ENCODE measurements around the gene ATG101. TPM values are rescaled to one million over a fixed set of nuclear protein-coding genes. Genes with fewer than 3 reads are reported as not detected.

Gene ATG101
- total RNA-seq, 1 donor from 2014 or later = 19.8 TPM

DNA sequence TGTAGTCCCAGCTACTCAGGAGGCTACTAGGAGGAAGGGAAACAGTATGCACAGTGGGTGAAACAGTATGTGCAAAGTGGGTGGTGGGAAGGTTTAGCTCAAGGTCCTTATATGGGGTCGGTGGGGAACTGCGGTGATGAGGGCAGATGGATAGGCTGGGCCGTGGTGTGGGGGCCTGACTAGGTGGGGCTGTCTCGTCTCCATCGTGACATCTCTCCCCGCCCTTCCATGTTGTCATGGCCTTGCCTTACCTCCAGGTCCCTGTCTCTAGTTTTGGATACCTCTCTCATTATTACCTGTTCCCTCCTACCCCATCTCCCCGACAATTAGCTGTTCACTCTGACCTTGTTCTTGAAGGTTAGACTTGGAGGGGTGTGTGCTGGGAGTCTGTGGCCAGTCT, 22.9 kb upstream of the ATG101 start:
- Mint-ChIP-seq H3K4me1 (peaks cover 20% of the 10 kb centered on the region), H3K9me3 (no peaks in the 10 kb centered on the region), H3K4me3 (no peak overlapping the region), H3K36me3 (peaks cover 12% of the 10 kb centered on the region), H3K27ac (no peak overlapping the region), H3K27me3 (ENCODE audit: insufficient read depth, low read depth) (peaks cover 15% of the 10 kb centered on the region)
- Histone ChIP-seq H3K27ac (no peak overlapping the region), H3K9me3 (ENCODE audit: low read depth) (no peaks in the 10 kb centered on the region), H3K4me3 (no peak overlapping the region), H3K79me2 (ENCODE audit: low read depth) (no peaks in the 10 kb centered on the region), H3K9ac (no peak overlapping the region), H3K4me2 (no peak overlapping the region), H3K27me3 (peaks cover 39% of the 10 kb centered on the region), H3F3A (ENCODE audit: low read depth) (peaks cover 15% of the 10 kb centered on the region), H3K4me1 (peaks cover 8% of the 10 kb centered on the region), H3K36me3 (no peaks in the 10 kb centered on the region), H4K20me1 (ENCODE audit: low read depth) (peaks cover 6% of the 10 kb centered on the region), H2AFZ (replicated peaks) (no peak overlapping the region)
- TF ChIP-seq EZH2phosphoT487 (IDR thresholded peaks at IDR 0.05) (no peak), EZH2 (IDR thresholded peaks at IDR 0.05) (no peak)
- TF ChIP-seq, protein P1, sequence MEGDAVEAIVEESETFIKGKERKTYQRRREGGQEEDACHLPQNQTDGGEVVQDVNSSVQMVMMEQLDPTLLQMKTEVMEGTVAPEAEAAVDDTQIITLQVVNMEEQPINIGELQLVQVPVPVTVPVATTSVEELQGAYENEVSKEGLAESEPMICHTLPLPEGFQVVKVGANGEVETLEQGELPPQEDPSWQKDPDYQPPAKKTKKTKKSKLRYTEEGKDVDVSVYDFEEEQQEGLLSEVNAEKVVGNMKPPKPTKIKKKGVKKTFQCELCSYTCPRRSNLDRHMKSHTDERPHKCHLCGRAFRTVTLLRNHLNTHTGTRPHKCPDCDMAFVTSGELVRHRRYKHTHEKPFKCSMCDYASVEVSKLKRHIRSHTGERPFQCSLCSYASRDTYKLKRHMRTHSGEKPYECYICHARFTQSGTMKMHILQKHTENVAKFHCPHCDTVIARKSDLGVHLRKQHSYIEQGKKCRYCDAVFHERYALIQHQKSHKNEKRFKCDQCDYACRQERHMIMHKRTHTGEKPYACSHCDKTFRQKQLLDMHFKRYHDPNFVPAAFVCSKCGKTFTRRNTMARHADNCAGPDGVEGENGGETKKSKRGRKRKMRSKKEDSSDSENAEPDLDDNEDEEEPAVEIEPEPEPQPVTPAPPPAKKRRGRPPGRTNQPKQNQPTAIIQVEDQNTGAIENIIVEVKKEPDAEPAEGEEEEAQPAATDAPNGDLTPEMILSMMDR (IDR thresholded peaks at IDR 0.05) = no peak
- DNase-seq (ENCODE audit: low spot score) = no peak

DNA sequence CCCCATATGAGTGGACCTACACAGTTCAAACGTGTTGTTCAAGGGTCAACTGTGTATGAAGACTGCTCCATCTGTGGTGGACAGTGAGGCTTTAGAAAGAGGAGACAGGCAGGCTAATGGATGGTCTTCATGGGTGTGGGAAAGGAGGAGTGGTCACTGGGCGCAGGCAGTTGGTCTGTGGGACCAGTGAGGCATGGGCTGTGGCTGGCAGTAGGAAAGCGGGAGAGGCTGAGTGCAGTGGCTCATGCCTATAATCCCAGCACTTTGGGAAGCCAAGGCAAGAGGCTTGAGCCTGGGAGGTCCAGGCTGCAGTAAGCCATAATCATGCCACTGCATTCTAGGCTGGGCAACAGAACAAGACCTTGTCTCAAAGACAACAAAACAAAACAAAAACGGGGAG, 20.5 kb upstream of the ATG101 start:
- H4K20me1 ChIP-seq (ENCODE audit: low read depth) = peaks cover 15% of the 10 kb centered on the region
- no peak overlapping the region for H3K27ac ChIP-seq
- no peaks in the 10 kb centered on the region for H3K9me3 Mint-ChIP-seq
- H3K4me3 ChIP-seq = no peak overlapping the region
- H3K36me3 Mint-ChIP-seq = peaks cover 8% of the 10 kb centered on the region
- H3F3A ChIP-seq (ENCODE audit: low read depth) = peaks cover 20% of the 10 kb centered on the region
- H3K4me3 Mint-ChIP-seq = peak overlapping the region; percentile 67
- TF ChIP-seq, protein P1 (IDR thresholded peaks at IDR 0.05) = no peak
- TF ChIP-seq EZH2 (IDR thresholded peaks at IDR 0.05) (no peak), EZH2phosphoT487 (IDR thresholded peaks at IDR 0.05) (no peak)
- H3K27ac Mint-ChIP-seq = no peak overlapping the region
- no peak overlapping the region for H3K4me2 ChIP-seq
- no peaks in the 10 kb centered on the region for H3K79me2 ChIP-seq (ENCODE audit: low read depth)
- H3K27me3 ChIP-seq = peaks cover 49% of the 10 kb centered on the region
- peaks cover 23% of the 10 kb centered on the region for H3K4me1 Mint-ChIP-seq
- peaks cover 20% of the 10 kb centered on the region for H3K27me3 Mint-ChIP-seq (ENCODE audit: insufficient read depth, low read depth)
- DNase-seq (ENCODE audit: low spot score) = no peak
- H3K36me3 ChIP-seq = no peaks in the 10 kb centered on the region
- H2AFZ ChIP-seq (replicated peaks) = no peak overlapping the region
- no peaks in the 10 kb centered on the region for H3K9me3 ChIP-seq (ENCODE audit: low read depth)
- no peak overlapping the region for H3K9ac ChIP-seq
- H3K4me1 ChIP-seq = peaks cover 14% of the 10 kb centered on the region

DNA sequence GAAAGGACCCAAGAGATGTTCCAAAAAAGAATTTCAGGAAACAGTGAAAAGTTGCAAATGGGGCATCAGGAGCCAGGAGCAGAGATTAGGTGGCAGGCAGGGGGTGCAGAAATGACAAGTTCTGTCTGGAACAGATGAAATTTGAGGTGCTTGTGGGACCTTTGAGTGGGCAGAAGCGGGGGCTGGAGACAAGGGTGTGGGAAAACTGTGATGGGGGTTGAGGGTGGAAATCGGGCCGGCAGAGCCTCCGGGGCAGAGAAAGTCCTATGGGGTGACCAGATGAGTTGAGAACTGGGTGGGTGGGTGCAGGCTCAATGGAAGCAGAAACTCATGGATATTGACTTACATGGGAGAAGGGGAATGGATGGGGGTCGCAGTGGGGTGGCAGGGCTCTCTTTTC, 20.1 kb upstream of the ATG101 start:
- TF ChIP-seq, protein P1 (IDR thresholded peaks at IDR 0.05) = no peak
- no peak for TF ChIP-seq EZH2 (IDR thresholded peaks at IDR 0.05)
- no peak for TF ChIP-seq EZH2phosphoT487 (IDR thresholded peaks at IDR 0.05)
- no peak for DNase-seq (ENCODE audit: low spot score)
- Mint-ChIP-seq H3K9me3 (no peaks in the 10 kb centered on the region), H3K36me3 (peaks cover 5% of the 10 kb centered on the region), H3K27ac (no peak overlapping the region), H3K27me3 (ENCODE audit: insufficient read depth, low read depth) (peaks cover 21% of the 10 kb centered on the region), H3K4me1 (peaks cover 23% of the 10 kb centered on the region), H3K4me3 (peak overlapping the region; percentile 67)
- Histone ChIP-seq H3K27me3 (peaks cover 49% of the 10 kb centered on the region), H4K20me1 (ENCODE audit: low read depth) (peaks cover 15% of the 10 kb centered on the region), H3K9me3 (ENCODE audit: low read depth) (no peaks in the 10 kb centered on the region), H3K4me1 (peaks cover 14% of the 10 kb centered on the region), H3K36me3 (no peaks in the 10 kb centered on the region), H2AFZ (replicated peaks) (no peak overlapping the region), H3K79me2 (ENCODE audit: low read depth) (no peaks in the 10 kb centered on the region), H3K27ac (no peak overlapping the region), H3K4me2 (no peak overlapping the region), H3K9ac (no peak overlapping the region), H3K4me3 (no peak overlapping the region), H3F3A (ENCODE audit: low read depth) (peaks cover 20% of the 10 kb centered on the region)

Data from neural progenitor cell (in vitro differentiated cells).